GM23338 (cell line): ENCODE results near the gene STXBP2. TPM values are rescaled to one million over a fixed set of nuclear protein-coding genes. Genes with fewer than 3 reads are reported as not detected.

Source experiments
- ATAC-seq: fragments of 200-7000 bp; cut with Tn5 transposase; 3 replicates; pipeline ENCODE4 v1.9.1; 2020
- DNase-seq: peaks from one replicate; pipeline ENCODE4 v3.0.0-alpha.2; 2015; ENCODE audit warnings: low spot score
- H2AFZ ChIP-seq: fragments of 200-600 bp; sonication (generic); 2 replicates; pipeline ENCODE4 v1.8.0; 2016; ENCODE audit warnings: antibody characterized with exemption, mild to moderate bottlenecking, moderate library complexity
- H3F3A ChIP-seq: fragments of 200-600 bp; sonication (generic); replicated peaks from 2 replicates; pipeline ENCODE4 v1.8.0; 2017; ENCODE audit warnings: antibody characterized with exemption, mixed run types, low read depth
- H3K27ac ChIP-seq: fragments of 200-600 bp; sonication (generic); 2 replicates; pipeline ENCODE4 v1.6.1; 2016; ENCODE audit warnings: low read depth
- H3K27me3 ChIP-seq: fragments of 200-600 bp; sonication (generic); 2 replicates; pipeline ENCODE4 v1.8.0; 2016; ENCODE audit warnings: mild to moderate bottlenecking, mixed run types, moderate library complexity; ENCODE audit not compliant: insufficient read depth
- H3K36me3 ChIP-seq: fragments of 200-600 bp; sonication (generic); 2 replicates; pipeline ENCODE4 v1.8.0; 2016; ENCODE audit warnings: mild to moderate bottlenecking; ENCODE audit not compliant: insufficient read depth
- H3K4me1 ChIP-seq: fragments of 200-600 bp; sonication (generic); 2 replicates; pipeline ENCODE4 v1.8.0; 2016; ENCODE audit warnings: mild to moderate bottlenecking, moderate library complexity; ENCODE audit not compliant: insufficient read depth
- H3K4me2 ChIP-seq: fragments of 200-600 bp; sonication (generic); 2 replicates; pipeline ENCODE4 v1.7.1; 2017; ENCODE audit warnings: mixed run types
- H3K4me3 ChIP-seq: fragments of 200-600 bp; sonication (generic); 2 replicates; pipeline ENCODE4 v1.6.1; 2016; ENCODE audit warnings: mixed run types
- H3K79me2 ChIP-seq: fragments of 200-600 bp; sonication (generic); replicated peaks from 2 replicates; pipeline ENCODE4 v1.8.0; 2017; ENCODE audit warnings: mild to moderate bottlenecking; ENCODE audit not compliant: insufficient read depth
- H3K9me2 ChIP-seq: fragments of 200-600 bp; sonication (generic); 2 replicates; pipeline ENCODE4 v1.8.0; 2017; ENCODE audit not compliant: insufficient read depth
- H4K20me1 ChIP-seq: fragments of 200-600 bp; sonication (generic); replicated peaks from 2 replicates; pipeline ENCODE4 v1.8.0; 2017; ENCODE audit warnings: mild to moderate bottlenecking; ENCODE audit not compliant: insufficient read depth
- H3K27ac Mint-ChIP-seq: 2 replicates; pipeline ENCODE4 v1.8.0; 2020; ENCODE audit warnings: inconsistent platforms, mild to moderate bottlenecking, moderate library complexity, mixed read lengths
- H3K27me3 Mint-ChIP-seq: 3 replicates; pipeline ENCODE4 v1.8.0; 2022; ENCODE audit warnings: low read depth, mild to moderate bottlenecking, moderate library complexity, mixed read lengths, inconsistent platforms; ENCODE audit not compliant: insufficient read depth, poor library complexity
- H3K36me3 Mint-ChIP-seq: 3 replicates; pipeline ENCODE4 v1.8.0; 2021; ENCODE audit warnings: low read depth, mild to moderate bottlenecking, inconsistent platforms, moderate library complexity, mixed read lengths
- H3K4me1 Mint-ChIP-seq: 3 replicates; pipeline ENCODE4 v1.8.0; 2020; ENCODE audit warnings: mild to moderate bottlenecking, inconsistent platforms, mixed read lengths
- H3K4me3 Mint-ChIP-seq: 3 replicates; pipeline ENCODE4 v1.8.0; 2021; ENCODE audit warnings: moderate library complexity, mild to moderate bottlenecking, inconsistent platforms, mixed read lengths
- H3K9me3 Mint-ChIP-seq: 3 replicates; pipeline ENCODE4 v1.8.0; 2020; ENCODE audit warnings: moderate library complexity, mild to moderate bottlenecking, inconsistent platforms, mixed read lengths
- CREB1 ChIP-seq: fragments of 250-450 bp; sonication (Bioruptor Pico); IDR thresholded peaks from 2 replicates; pipeline ENCODE4 v1.5.0; 2020; ENCODE audit warnings: low read depth, mild to moderate bottlenecking, moderate library complexity
- ETS1 ChIP-seq: IDR thresholded peaks from 2 replicates; pipeline ENCODE4 v1.6.1; 2016; ENCODE audit warnings: antibody characterized with exemption
- EZH2phosphoT487 ChIP-seq: fragments of 200-600 bp; sonication (generic); IDR thresholded peaks from one replicate; pipeline ENCODE4 v1.8.1; 2018; ENCODE audit warnings: antibody characterized with exemption; ENCODE audit not compliant: unreplicated experiment
- POLR2AphosphoS5 ChIP-seq: IDR thresholded peaks from 2 replicates; pipeline ENCODE4 v1.6.1; 2016; ENCODE audit warnings: antibody characterized with exemption, low read depth
- ZNF114 ChIP-seq: fragments of 250-450 bp; sonication (Bioruptor Pico); IDR thresholded peaks from 2 replicates; pipeline ENCODE4 v1.5.0; 2020; ENCODE audit warnings: mild to moderate bottlenecking, moderate library complexity
- ZNF331 ChIP-seq: fragments of 250-450 bp; sonication (Bioruptor Pico); IDR thresholded peaks from 2 replicates; pipeline ENCODE4 v1.5.0; 2020; ENCODE audit warnings: low read depth, mild to moderate bottlenecking, moderate library complexity
- ZNF462 ChIP-seq: fragments of 250-450 bp; sonication (Bioruptor Pico); IDR thresholded peaks from 2 replicates; pipeline ENCODE4 v1.5.0; 2020; ENCODE audit warnings: mild to moderate bottlenecking, moderate library complexity
- polyA plus RNA-seq: library from polyadenylated mRNA; unstranded; fragments of >200 nt; fragmentation: Nextera tagmentation; extraction: Ambion mirVana; gene quantifications from 2 replicates; pipeline ENCODE4 v1.2.1, GENCODE V29; 2016
- total RNA-seq: library from RNA; depleted of rRNA; stranded (reverse); fragments of >200 nt; shearing (Covaris generic); gene quantifications from 2 replicates; pipeline ENCODE4 v1.2.3, GENCODE V29; 2014
- TF ChIP-seq, protein P1 (sequence below), 2 experiments: fragments of 200-600 bp in 1 of 2; sonication (generic) in 1 of 2; conservative IDR thresholded peaks; 2 replicates each; pipeline versions ENCODE4 v1.5.1 to v1.6.1; 2016 to 2017; ENCODE audit warnings: antibody characterized with exemption in 2 of 2, low read depth in 2 of 2, mild to moderate bottlenecking in 2 of 2, moderate library complexity in 1 of 2

Gene STXBP2
- total and polyA plus RNA-seq, 2 experiments from 2014 or later = 42.6 to 55.8 TPM

- no peak for TF ChIP-seq ZNF462
- TF ChIP-seq, protein P1, sequence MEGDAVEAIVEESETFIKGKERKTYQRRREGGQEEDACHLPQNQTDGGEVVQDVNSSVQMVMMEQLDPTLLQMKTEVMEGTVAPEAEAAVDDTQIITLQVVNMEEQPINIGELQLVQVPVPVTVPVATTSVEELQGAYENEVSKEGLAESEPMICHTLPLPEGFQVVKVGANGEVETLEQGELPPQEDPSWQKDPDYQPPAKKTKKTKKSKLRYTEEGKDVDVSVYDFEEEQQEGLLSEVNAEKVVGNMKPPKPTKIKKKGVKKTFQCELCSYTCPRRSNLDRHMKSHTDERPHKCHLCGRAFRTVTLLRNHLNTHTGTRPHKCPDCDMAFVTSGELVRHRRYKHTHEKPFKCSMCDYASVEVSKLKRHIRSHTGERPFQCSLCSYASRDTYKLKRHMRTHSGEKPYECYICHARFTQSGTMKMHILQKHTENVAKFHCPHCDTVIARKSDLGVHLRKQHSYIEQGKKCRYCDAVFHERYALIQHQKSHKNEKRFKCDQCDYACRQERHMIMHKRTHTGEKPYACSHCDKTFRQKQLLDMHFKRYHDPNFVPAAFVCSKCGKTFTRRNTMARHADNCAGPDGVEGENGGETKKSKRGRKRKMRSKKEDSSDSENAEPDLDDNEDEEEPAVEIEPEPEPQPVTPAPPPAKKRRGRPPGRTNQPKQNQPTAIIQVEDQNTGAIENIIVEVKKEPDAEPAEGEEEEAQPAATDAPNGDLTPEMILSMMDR (conservative IDR thresholded peaks at IDR 0.05; ENCODE audit: low read depth in 2 of 2) = no peak
Observed at GRCh38 chr19:7642295-7643030, 5.6 kb downstream of the STXBP2 start (continued).

DNA sequence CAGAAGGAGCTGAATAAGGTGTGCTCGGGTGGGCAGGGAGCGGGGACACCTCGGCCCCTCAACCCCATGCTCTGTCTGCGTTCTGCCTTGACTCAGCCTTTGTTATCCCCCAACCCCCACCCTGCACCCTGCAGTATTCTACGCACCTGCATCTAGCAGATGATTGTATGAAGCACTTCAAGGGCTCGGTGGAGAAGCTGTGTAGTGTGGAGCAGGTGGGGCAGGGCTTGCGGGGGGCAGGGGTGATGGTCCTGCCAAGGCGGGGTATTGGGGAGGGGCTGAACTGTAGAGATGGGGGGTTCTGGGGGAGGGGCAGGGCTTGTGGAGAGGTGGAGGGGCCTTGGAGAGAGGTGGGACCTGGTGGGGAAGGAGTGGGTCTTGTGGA, 6.1 kb downstream of the STXBP2 start:
- no peaks in the 10 kb centered on the region for H3K9me2 ChIP-seq
- peaks cover 9% of the 10 kb centered on the region for H3F3A ChIP-seq
- no peak overlapping the region for H2AFZ ChIP-seq
- peaks cover 11% of the 10 kb centered on the region for H3K27me3 Mint-ChIP-seq
- H3K27ac ChIP-seq = no peak overlapping the region
- H3K79me2 ChIP-seq = no peaks in the 10 kb centered on the region
- no peak overlapping the region for H3K4me2 ChIP-seq
- H3K4me3 Mint-ChIP-seq = no peak overlapping the region; the same call in 2 of the 3 replicates
- DNase-seq (no peak), ATAC-seq (no peak)
- H3K36me3 ChIP-seq = no peaks in the 10 kb centered on the region
- H3K27me3 ChIP-seq = no peaks in the 10 kb centered on the region
- H3K27ac Mint-ChIP-seq = no peak overlapping the region
- no peaks in the 10 kb centered on the region; the same call in 2 of the 3 replicates for H3K9me3 Mint-ChIP-seq
- H3K4me3 ChIP-seq = no peak overlapping the region
- H3K4me1 ChIP-seq = no peaks in the 10 kb centered on the region
- no peaks in the 10 kb centered on the region for H3K4me1 Mint-ChIP-seq
- peaks cover 3% of the 10 kb centered on the region; the same call in 1 of the 3 replicates for H3K36me3 Mint-ChIP-seq
- H4K20me1 ChIP-seq = no peaks in the 10 kb centered on the region; the same call in 1 of the 2 replicates
- TF ChIP-seq ZNF114 (CRISPR knock-in tag) (no peak), POLR2AphosphoS5 (no peak), CREB1 (CRISPR knock-in tag) (no peak), ETS1 (no peak), ZNF331 (CRISPR knock-in tag) (no peak), EZH2phosphoT487 (no peak)
- TF ChIP-seq, protein P1 (conservative IDR thresholded peaks at IDR 0.05; ENCODE audit: low read depth in 2 of 2) = no peak
